ENCODE results near the gene SPRED2.

DNA sequence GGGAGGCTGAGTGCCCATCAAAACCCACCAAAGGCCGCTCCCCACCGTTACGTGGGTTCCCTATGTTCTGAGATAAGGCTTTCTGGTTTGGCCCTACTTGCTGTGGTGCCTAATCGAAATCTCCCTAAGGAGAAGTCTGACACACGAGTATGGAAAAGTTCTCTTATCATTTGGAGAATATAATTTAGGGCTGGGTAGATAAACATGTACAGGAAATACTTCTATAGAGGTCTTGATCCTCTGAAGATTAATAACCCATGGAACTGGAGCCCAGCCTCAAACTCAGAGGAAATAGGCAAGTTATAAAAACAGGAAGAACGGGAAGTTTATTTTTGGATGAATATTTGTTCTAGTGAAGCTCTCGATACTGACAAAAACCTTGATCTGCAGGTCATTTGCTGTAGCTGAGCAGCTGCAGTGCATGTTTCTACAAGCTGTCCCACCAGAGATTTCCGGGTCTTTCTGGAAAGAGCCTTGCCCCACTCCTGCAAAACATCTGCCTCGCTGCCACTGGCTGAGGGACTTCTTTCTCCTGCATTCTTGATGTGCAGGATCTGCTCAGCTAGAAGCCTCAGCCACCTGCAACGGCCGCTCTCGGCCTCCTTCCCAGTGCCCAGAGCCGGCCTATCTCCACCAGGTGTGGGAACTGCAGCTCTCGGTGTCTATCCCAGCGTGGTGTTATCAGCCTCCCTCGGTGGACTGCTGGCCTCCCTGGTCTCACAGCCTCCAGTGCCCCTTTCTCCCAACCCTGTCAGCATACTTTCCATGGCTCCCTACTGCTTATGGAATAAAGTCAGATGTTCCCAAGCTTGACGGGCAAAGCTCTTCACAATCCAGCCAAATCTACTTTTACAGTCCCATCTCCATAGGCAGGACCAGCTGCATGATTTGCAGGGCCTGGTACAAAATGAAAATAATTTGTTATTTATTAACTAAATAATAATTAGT, 48.6 kb downstream of the SPRED2 start:
- TF ChIP-seq, protein P1, sequence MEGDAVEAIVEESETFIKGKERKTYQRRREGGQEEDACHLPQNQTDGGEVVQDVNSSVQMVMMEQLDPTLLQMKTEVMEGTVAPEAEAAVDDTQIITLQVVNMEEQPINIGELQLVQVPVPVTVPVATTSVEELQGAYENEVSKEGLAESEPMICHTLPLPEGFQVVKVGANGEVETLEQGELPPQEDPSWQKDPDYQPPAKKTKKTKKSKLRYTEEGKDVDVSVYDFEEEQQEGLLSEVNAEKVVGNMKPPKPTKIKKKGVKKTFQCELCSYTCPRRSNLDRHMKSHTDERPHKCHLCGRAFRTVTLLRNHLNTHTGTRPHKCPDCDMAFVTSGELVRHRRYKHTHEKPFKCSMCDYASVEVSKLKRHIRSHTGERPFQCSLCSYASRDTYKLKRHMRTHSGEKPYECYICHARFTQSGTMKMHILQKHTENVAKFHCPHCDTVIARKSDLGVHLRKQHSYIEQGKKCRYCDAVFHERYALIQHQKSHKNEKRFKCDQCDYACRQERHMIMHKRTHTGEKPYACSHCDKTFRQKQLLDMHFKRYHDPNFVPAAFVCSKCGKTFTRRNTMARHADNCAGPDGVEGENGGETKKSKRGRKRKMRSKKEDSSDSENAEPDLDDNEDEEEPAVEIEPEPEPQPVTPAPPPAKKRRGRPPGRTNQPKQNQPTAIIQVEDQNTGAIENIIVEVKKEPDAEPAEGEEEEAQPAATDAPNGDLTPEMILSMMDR (IDR thresholded peaks at IDR 0.05; ENCODE audit: insufficient read depth, low read length): no peak
- no peak for TF ChIP-seq GABPA (IDR thresholded peaks at IDR 0.05; ENCODE audit: low read depth)
- TF ChIP-seq, protein P2, sequence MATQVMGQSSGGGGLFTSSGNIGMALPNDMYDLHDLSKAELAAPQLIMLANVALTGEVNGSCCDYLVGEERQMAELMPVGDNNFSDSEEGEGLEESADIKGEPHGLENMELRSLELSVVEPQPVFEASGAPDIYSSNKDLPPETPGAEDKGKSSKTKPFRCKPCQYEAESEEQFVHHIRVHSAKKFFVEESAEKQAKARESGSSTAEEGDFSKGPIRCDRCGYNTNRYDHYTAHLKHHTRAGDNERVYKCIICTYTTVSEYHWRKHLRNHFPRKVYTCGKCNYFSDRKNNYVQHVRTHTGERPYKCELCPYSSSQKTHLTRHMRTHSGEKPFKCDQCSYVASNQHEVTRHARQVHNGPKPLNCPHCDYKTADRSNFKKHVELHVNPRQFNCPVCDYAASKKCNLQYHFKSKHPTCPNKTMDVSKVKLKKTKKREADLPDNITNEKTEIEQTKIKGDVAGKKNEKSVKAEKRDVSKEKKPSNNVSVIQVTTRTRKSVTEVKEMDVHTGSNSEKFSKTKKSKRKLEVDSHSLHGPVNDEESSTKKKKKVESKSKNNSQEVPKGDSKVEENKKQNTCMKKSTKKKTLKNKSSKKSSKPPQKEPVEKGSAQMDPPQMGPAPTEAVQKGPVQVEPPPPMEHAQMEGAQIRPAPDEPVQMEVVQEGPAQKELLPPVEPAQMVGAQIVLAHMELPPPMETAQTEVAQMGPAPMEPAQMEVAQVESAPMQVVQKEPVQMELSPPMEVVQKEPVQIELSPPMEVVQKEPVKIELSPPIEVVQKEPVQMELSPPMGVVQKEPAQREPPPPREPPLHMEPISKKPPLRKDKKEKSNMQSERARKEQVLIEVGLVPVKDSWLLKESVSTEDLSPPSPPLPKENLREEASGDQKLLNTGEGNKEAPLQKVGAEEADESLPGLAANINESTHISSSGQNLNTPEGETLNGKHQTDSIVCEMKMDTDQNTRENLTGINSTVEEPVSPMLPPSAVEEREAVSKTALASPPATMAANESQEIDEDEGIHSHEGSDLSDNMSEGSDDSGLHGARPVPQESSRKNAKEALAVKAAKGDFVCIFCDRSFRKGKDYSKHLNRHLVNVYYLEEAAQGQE (IDR thresholded peaks at IDR 0.05; ENCODE audit: insufficient replicate concordance, low read depth): no peak
